Fibroblast of skin of scalp (primary cell): ENCODE measurements around the gene TRPV5.

Source experiments
- DNase-seq: peaks from one replicate; pipeline ENCODE4 v3.0.0-alpha.2; 2013

The TRPV5 gene

GRCh38 chr7:142940966-142941535 is 7.5 kb upstream of the TRPV5 start:
- DNase-seq, result no peak

- no peak for DNase-seq
Measured at GRCh38 chr7:142939226-142939910, 5.8 kb upstream of the TRPV5 start, which contains the start of gene LLCFC1. LLCFC1 (plus strand) TSS chr7:142939484; CDS start chr7:142939622, 138 bp downstream.

GRCh38 chr7:142938611-142939010 is 5.1 kb upstream of the TRPV5 start:
- DNase-seq, result no peak

GRCh38 chr7:142935941-142936565 is 2.5 kb upstream of the TRPV5 start:
- no peak for DNase-seq

GRCh38 chr7:142934056-142934455 is 510 bp upstream of the TRPV5 start:
- DNase-seq, result no peak

GRCh38 chr7:142933092-142933475 is 462 bp downstream of the TRPV5 start:
- no peak for DNase-seq

- DNase-seq, result no peak
Measured at GRCh38 chr7:142932386-142933091, 1.0 kb downstream of the TRPV5 start.

GRCh38 chr7:142930126-142930730 is 3.3 kb downstream of the TRPV5 start:
- no peak for DNase-seq

GRCh38 chr7:142927949-142928348 is 5.6 kb downstream of the TRPV5 start:
- no peak for DNase-seq

- no peak for DNase-seq
Measured at GRCh38 chr7:142927085-142927745, 6.3 kb downstream of the TRPV5 start.

- DNase-seq, result no peak
Measured at GRCh38 chr7:142925413-142925812, 8.1 kb downstream of the TRPV5 start.

GRCh38 chr7:142923391-142923790 is 10.2 kb downstream of the TRPV5 start:
- no peak for DNase-seq

- DNase-seq, result no peak
Measured at GRCh38 chr7:142919656-142920055, 13.9 kb downstream of the TRPV5 start.

- DNase-seq, result no peak
Measured at GRCh38 chr7:142918901-142919300, 14.6 kb downstream of the TRPV5 start.

- DNase-seq, result no peak
Measured at GRCh38 chr7:142917447-142917846, 16.1 kb downstream of the TRPV5 start.

- DNase-seq, result no peak
Measured at GRCh38 chr7:142916508-142916907, 17.0 kb downstream of the TRPV5 start.

- no peak for DNase-seq
Measured at GRCh38 chr7:142915315-142915714, 18.2 kb downstream of the TRPV5 start.

GRCh38 chr7:142914121-142914520 is 19.4 kb downstream of the TRPV5 start:
- DNase-seq, result no peak

GRCh38 chr7:142913566-142913965 is 20.0 kb downstream of the TRPV5 start:
- no peak for DNase-seq

- no peak for DNase-seq
Measured at GRCh38 chr7:142913051-142913450, 20.5 kb downstream of the TRPV5 start.

- DNase-seq, result no peak
Measured at GRCh38 chr7:142910481-142910880, 23.1 kb downstream of the TRPV5 start.

GRCh38 chr7:142910031-142910433 is 23.5 kb downstream of the TRPV5 start:
- DNase-seq, result no peak
